Measurements from ENCODE around the gene HSPH1. TPM values are rescaled to one million over a fixed set of nuclear protein-coding genes. Genes with fewer than 3 reads are reported as not detected.
"Not testable (repeated sequence)": the region's sequence is repeated elsewhere in the genome, so short reads cannot be mapped to it uniquely, and the experiment has no call there.

HSPH1 gene
- total RNA-seq, 2 experiments from 2014 or later = 214 TPM

GRCh38 chr13:31105856-31106255 is 55.8 kb downstream of the HSPH1 start:
- ChIA-PET POLR2A (no interaction called here), CTCF (interaction anchor here (1.5 kb wide), 1 partner anchor 20 kb away, joined by 4 read pairs; no protein-coding TSS in a partner anchor)
- no peaks in the 10 kb centered on the region for H3K4me1 Mint-ChIP-seq (ENCODE audit: low read depth)
- no peak for TF ChIP-seq CTCF (IDR thresholded peaks at IDR 0.05)
- H3K27ac Mint-ChIP-seq = no peak overlapping the region
- intact Hi-C loops (cut with micrococcal nuclease) = no loop called here
- H3K4me3 Mint-ChIP-seq = no peak overlapping the region
- DNase-seq (no peak), ATAC-seq (no peak)
- H3K27me3 Mint-ChIP-seq = peaks cover 8% of the 10 kb centered on the region
- no peaks in the 10 kb centered on the region for H3K9me3 Mint-ChIP-seq
- H3K36me3 Mint-ChIP-seq (ENCODE audit: low read depth) = no peaks in the 10 kb centered on the region

- H3K4me1 Mint-ChIP-seq (ENCODE audit: low read depth) = no peaks in the 10 kb centered on the region
- intact Hi-C loops (cut with micrococcal nuclease) = no loop called here
- H3K27me3 Mint-ChIP-seq = peaks cover 10% of the 10 kb centered on the region
- CTCF ChIA-PET = no interaction called here
- ATAC-seq = no peak
- no peaks in the 10 kb centered on the region for H3K9me3 Mint-ChIP-seq
- no peak for DNase-seq
- no peak overlapping the region for H3K27ac Mint-ChIP-seq
- no peak for TF ChIP-seq CTCF (IDR thresholded peaks at IDR 0.05)
- H3K36me3 Mint-ChIP-seq (ENCODE audit: low read depth) = no peaks in the 10 kb centered on the region
- no peak overlapping the region for H3K4me3 Mint-ChIP-seq
- POLR2A ChIA-PET = no interaction called here
These were observed 56.5 kb downstream of the HSPH1 start for GRCh38 chr13:31105020-31105795.

- DNase-seq (no peak), ATAC-seq (no peak)
- H3K4me3 Mint-ChIP-seq = no peak overlapping the region
- peaks cover 15% of the 10 kb centered on the region for H3K27me3 Mint-ChIP-seq
- POLR2A ChIA-PET = no interaction called here
- no peak overlapping the region for H3K27ac Mint-ChIP-seq
- CTCF ChIA-PET = interaction anchor here (1.3 kb wide), 1 partner anchor 124 kb away, joined by 3 read pairs; no protein-coding TSS in a partner anchor
- no peaks in the 10 kb centered on the region for H3K36me3 Mint-ChIP-seq (ENCODE audit: low read depth)
- intact Hi-C loops (cut with micrococcal nuclease) = no loop called here
- H3K4me1 Mint-ChIP-seq (ENCODE audit: low read depth) = no peaks in the 10 kb centered on the region
- no peaks in the 10 kb centered on the region for H3K9me3 Mint-ChIP-seq
- no peak for TF ChIP-seq CTCF (IDR thresholded peaks at IDR 0.05)
These were observed 58.8 kb downstream of the HSPH1 start for GRCh38 chr13:31102905-31103304.

- Mint-ChIP-seq H3K4me1 (ENCODE audit: low read depth) (no peaks in the 10 kb centered on the region), H3K4me3 (no peak overlapping the region), H3K27ac (no peak overlapping the region), H3K27me3 (peaks cover 17% of the 10 kb centered on the region), H3K9me3 (no peaks in the 10 kb centered on the region), H3K36me3 (ENCODE audit: low read depth) (no peaks in the 10 kb centered on the region)
- ChIA-PET POLR2A (no interaction called here), CTCF (no interaction called here)
- DNase-seq (no peak), ATAC-seq (no peak)
- TF ChIP-seq CTCF (IDR thresholded peaks at IDR 0.05) = no peak
- intact Hi-C loops (cut with micrococcal nuclease) = no loop called here
These were observed 60.1 kb downstream of the HSPH1 start for GRCh38 chr13:31101472-31102170.

GRCh38 chr13:31100721-31101120 is 61.0 kb downstream of the HSPH1 start:
- CTCF ChIA-PET = no interaction called here
- ATAC-seq = no peak
- Mint-ChIP-seq H3K9me3 (no peaks in the 10 kb centered on the region), H3K36me3 (ENCODE audit: low read depth) (no peaks in the 10 kb centered on the region), H3K4me3 (no peak overlapping the region), H3K4me1 (ENCODE audit: low read depth) (no peaks in the 10 kb centered on the region), H3K27ac (no peak overlapping the region), H3K27me3 (peaks cover 17% of the 10 kb centered on the region)
- TF ChIP-seq CTCF (IDR thresholded peaks at IDR 0.05) = no peak
- POLR2A ChIA-PET = no interaction called here
- intact Hi-C loops (cut with micrococcal nuclease) = no loop called here
- no peak for DNase-seq

- H3K9me3 Mint-ChIP-seq; H3K27ac Mint-ChIP-seq; ATAC-seq; H3K4me3 Mint-ChIP-seq; DNase-seq; H3K36me3 Mint-ChIP-seq (ENCODE audit: low read depth); H3K4me1 Mint-ChIP-seq (ENCODE audit: low read depth); intact Hi-C loops (cut with micrococcal nuclease); CTCF ChIA-PET: not testable (repeated sequence)
- POLR2A ChIA-PET = interaction anchor here (1.1 kb wide), 1 partner anchor 11 kb away, joined by 3 read pairs; no protein-coding TSS in a partner anchor
- H3K27me3 Mint-ChIP-seq = peaks cover 13% of the 10 kb centered on the region
These were observed 63.7 kb downstream of the HSPH1 start for GRCh38 chr13:31097911-31098434.

Data from activated CD8-positive, alpha-beta T cell treated with anti-CD3 and anti-CD28 coated beads for 36 hours (primary cell).